ENCODE data around the gene PSME2. TPM values are rescaled to one million over a fixed set of nuclear protein-coding genes. Genes with fewer than 3 reads are reported as not detected.
A peak's percentile ranks its signal among the peaks of the same experiment; 100 is the strongest.

Gene PSME2
- total RNA-seq, 1 experiment from 2014 or later, result 188 TPM

DNA sequence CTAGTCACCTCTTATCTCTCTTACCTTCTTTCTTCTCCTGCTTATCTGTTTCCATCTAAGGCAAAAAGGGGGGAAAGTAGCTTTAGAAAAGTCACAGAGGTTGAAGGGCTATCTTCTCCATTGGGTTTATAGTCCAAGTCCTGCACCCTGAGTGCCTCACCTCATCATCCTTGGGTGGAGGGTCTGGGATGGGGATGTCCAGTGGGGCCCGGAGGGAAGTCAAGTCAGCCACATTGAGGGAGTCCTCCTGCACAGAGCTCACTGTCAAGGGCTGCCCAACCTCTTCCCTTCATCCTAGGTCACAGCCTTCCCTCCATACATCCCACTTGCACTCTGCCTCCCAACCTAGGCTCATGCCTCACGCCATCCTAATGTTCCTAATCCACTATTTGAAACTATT lies 1.2 kb downstream of the PSME2 start:
- DNase-seq (ENCODE audit: low read depth, low spot score), result no peak
- BruUV-seq (replicated peaks), result no TSS peak
- POLR2A ChIA-PET, result no interaction called here
- CTCF ChIA-PET, result no interaction called here
- Histone ChIP-seq H3K27ac (ENCODE audit: low read length) (peak overlapping the region; percentile 94), H3K9me3 (ENCODE audit: control insufficient read depth, insufficient read depth, low read depth, low read length) (no peaks in the 10 kb centered on the region), H3K4me1 (ENCODE audit: control insufficient read depth, insufficient read depth, low read length) (peaks cover 6% of the 10 kb centered on the region; the same call in 1 of the 2 replicates), H3K36me3 (ENCODE audit: control insufficient read depth, insufficient read depth, low read length) (peaks cover 3% of the 10 kb centered on the region), H3K4me3 (ENCODE audit: low read depth in 2 of 2, low read length in 2 of 2) (peak overlapping the region; percentile 87 to 96), H3K27me3 (ENCODE audit: control insufficient read depth, insufficient read depth, low read length) (no peaks in the 10 kb centered on the region)
- intact Hi-C loops (cut with micrococcal nuclease; ENCODE audit: unreplicated experiment), result no loop called here
- in situ Hi-C loops (cut with HindIII; ENCODE audit: low pct_unique_long_range_greater_than_20kb, low sequenced_read_pairs), result no loop called here
- TF ChIP-seq, protein P1, sequence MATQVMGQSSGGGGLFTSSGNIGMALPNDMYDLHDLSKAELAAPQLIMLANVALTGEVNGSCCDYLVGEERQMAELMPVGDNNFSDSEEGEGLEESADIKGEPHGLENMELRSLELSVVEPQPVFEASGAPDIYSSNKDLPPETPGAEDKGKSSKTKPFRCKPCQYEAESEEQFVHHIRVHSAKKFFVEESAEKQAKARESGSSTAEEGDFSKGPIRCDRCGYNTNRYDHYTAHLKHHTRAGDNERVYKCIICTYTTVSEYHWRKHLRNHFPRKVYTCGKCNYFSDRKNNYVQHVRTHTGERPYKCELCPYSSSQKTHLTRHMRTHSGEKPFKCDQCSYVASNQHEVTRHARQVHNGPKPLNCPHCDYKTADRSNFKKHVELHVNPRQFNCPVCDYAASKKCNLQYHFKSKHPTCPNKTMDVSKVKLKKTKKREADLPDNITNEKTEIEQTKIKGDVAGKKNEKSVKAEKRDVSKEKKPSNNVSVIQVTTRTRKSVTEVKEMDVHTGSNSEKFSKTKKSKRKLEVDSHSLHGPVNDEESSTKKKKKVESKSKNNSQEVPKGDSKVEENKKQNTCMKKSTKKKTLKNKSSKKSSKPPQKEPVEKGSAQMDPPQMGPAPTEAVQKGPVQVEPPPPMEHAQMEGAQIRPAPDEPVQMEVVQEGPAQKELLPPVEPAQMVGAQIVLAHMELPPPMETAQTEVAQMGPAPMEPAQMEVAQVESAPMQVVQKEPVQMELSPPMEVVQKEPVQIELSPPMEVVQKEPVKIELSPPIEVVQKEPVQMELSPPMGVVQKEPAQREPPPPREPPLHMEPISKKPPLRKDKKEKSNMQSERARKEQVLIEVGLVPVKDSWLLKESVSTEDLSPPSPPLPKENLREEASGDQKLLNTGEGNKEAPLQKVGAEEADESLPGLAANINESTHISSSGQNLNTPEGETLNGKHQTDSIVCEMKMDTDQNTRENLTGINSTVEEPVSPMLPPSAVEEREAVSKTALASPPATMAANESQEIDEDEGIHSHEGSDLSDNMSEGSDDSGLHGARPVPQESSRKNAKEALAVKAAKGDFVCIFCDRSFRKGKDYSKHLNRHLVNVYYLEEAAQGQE (IDR thresholded peaks at IDR 0.05; ENCODE audit: insufficient read depth in 1 of 2, low read depth in 2 of 2, low read length in 1 of 2), result no peak
- TF ChIP-seq, protein P2, sequence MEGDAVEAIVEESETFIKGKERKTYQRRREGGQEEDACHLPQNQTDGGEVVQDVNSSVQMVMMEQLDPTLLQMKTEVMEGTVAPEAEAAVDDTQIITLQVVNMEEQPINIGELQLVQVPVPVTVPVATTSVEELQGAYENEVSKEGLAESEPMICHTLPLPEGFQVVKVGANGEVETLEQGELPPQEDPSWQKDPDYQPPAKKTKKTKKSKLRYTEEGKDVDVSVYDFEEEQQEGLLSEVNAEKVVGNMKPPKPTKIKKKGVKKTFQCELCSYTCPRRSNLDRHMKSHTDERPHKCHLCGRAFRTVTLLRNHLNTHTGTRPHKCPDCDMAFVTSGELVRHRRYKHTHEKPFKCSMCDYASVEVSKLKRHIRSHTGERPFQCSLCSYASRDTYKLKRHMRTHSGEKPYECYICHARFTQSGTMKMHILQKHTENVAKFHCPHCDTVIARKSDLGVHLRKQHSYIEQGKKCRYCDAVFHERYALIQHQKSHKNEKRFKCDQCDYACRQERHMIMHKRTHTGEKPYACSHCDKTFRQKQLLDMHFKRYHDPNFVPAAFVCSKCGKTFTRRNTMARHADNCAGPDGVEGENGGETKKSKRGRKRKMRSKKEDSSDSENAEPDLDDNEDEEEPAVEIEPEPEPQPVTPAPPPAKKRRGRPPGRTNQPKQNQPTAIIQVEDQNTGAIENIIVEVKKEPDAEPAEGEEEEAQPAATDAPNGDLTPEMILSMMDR (IDR thresholded peaks at IDR 0.05), result no peak
- TF ChIP-seq SIN3A (IDR thresholded peaks at IDR 0.05; ENCODE audit: borderline replicate concordance, insufficient read depth, low read depth, low read length) (no peak), TCF7L2 (IDR thresholded peaks at IDR 0.05; ENCODE audit: low read depth, low read length) (no peak), POLR2AphosphoS5 (IDR thresholded peaks at IDR 0.05; ENCODE audit: low read depth, low read length) (no peak)
- no peak for ATAC-seq

DNA sequence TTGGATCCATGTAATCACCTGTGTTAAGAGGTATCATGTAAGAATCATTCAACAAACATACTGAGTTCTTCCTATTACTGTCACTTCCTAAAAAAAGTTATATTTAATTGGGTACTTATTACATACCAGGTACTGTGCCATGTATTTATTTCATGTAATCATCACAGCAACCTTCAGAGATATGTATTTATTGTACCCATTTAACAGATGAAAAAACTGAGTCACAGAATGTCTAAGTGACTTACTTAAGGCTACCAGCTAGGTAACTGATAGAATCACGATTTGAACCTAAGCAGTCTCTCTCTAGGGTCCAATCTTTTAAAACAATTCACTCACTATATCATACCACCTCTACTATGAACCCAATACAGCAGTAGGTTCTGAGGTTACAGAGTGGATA lies 2.0 kb downstream of the PSME2 start:
- CTCF ChIA-PET, result no interaction called here
- H3K27ac ChIP-seq (ENCODE audit: low read length), result no peak overlapping the region
- no peak for ATAC-seq
- H3K4me1 ChIP-seq (ENCODE audit: control insufficient read depth, insufficient read depth, low read length), result peaks cover 9% of the 10 kb centered on the region
- intact Hi-C loops (cut with micrococcal nuclease; ENCODE audit: unreplicated experiment), result no loop called here
- H3K27me3 ChIP-seq (ENCODE audit: control insufficient read depth, insufficient read depth, low read length), result no peaks in the 10 kb centered on the region
- no TSS peak for BruUV-seq (replicated peaks)
- no peak overlapping the region for H3K4me3 ChIP-seq (ENCODE audit: low read depth in 2 of 2, low read length in 2 of 2)
- peaks cover 3% of the 10 kb centered on the region; the same call in 1 of the 2 replicates for H3K36me3 ChIP-seq (ENCODE audit: control insufficient read depth, insufficient read depth, low read length)
- in situ Hi-C loops (cut with HindIII; ENCODE audit: low pct_unique_long_range_greater_than_20kb, low sequenced_read_pairs), result no loop called here
- DNase-seq (ENCODE audit: low read depth, low spot score), result no peak
- POLR2A ChIA-PET, result no interaction called here
- TF ChIP-seq POLR2AphosphoS5 (IDR thresholded peaks at IDR 0.05; ENCODE audit: low read depth, low read length), result no peak
- TF ChIP-seq SIN3A (IDR thresholded peaks at IDR 0.05; ENCODE audit: borderline replicate concordance, insufficient read depth, low read depth, low read length), result no peak
- TF ChIP-seq, protein P2 (IDR thresholded peaks at IDR 0.05), result no peak
- TF ChIP-seq, protein P1 (IDR thresholded peaks at IDR 0.05; ENCODE audit: insufficient read depth in 1 of 2, low read depth in 2 of 2, low read length in 1 of 2), result no peak
- TF ChIP-seq TCF7L2 (IDR thresholded peaks at IDR 0.05; ENCODE audit: low read depth, low read length), result no peak
- no peaks in the 10 kb centered on the region for H3K9me3 ChIP-seq (ENCODE audit: control insufficient read depth, insufficient read depth, low read depth, low read length)
